Upper lobe of left lung (tissue), 4 donors: ENCODE data around the gene TIGIT.

ENCODE experiments used
- EP300 ChIP-seq, 4 donors: sonication (generic); formaldehyde crosslinking; IDR thresholded peaks; one replicate each; pipeline ENCODE4 v1.5.1; 2017; ENCODE audit warnings: antibody characterized with exemption in 4 of 4, control low read depth in 2 of 4
- POLR2A ChIP-seq, 4 donors: fragments of 450-650 bp; IDR thresholded peaks; one replicate each; pipeline ENCODE4 v1.5.1; 2016 to 2017; ENCODE audit warnings: antibody characterized with exemption in 4 of 4, mild to moderate bottlenecking in 2 of 4
- POLR2AphosphoS5 ChIP-seq, 2 donors: sonication (generic); formaldehyde crosslinking; IDR thresholded peaks; one replicate each; pipeline ENCODE4 v1.5.1; 2017; ENCODE audit warnings: antibody characterized with exemption in 2 of 2
- TF ChIP-seq, protein P1 (sequence below), 6 experiments: fragments of 450-650 bp in 4 of 6; fragments of 200-600 bp in 2 of 6; sonication (generic) in 2 of 6; IDR thresholded peaks; one replicate each; pipeline ENCODE4 v1.5.1; 2016 to 2019; ENCODE audit warnings: antibody characterized with exemption in 6 of 6

- TF ChIP-seq, protein P1, sequence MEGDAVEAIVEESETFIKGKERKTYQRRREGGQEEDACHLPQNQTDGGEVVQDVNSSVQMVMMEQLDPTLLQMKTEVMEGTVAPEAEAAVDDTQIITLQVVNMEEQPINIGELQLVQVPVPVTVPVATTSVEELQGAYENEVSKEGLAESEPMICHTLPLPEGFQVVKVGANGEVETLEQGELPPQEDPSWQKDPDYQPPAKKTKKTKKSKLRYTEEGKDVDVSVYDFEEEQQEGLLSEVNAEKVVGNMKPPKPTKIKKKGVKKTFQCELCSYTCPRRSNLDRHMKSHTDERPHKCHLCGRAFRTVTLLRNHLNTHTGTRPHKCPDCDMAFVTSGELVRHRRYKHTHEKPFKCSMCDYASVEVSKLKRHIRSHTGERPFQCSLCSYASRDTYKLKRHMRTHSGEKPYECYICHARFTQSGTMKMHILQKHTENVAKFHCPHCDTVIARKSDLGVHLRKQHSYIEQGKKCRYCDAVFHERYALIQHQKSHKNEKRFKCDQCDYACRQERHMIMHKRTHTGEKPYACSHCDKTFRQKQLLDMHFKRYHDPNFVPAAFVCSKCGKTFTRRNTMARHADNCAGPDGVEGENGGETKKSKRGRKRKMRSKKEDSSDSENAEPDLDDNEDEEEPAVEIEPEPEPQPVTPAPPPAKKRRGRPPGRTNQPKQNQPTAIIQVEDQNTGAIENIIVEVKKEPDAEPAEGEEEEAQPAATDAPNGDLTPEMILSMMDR (IDR thresholded peaks at IDR 0.05), result no peak
- TF ChIP-seq POLR2AphosphoS5 (IDR thresholded peaks at IDR 0.05) (no peak), POLR2A (IDR thresholded peaks at IDR 0.05) (no peak), EP300 (IDR thresholded peaks at IDR 0.05) (no peak)
Measured at GRCh38 chr3:114295946-114296345, 2.1 kb downstream of the TIGIT start.
